T47D (cell line): Measurements from ENCODE around the gene CRELD2.

Experiments
- DNase-seq, 2 experiments: peaks; one replicate each; pipeline versions ENCODE4 v3.0.0 to v3.0.0-alpha.2; 2011 to 2012; ENCODE audit warnings: low read depth in 1 of 2, low spot score in 1 of 2
- JUND ChIP-seq: IDR thresholded peaks from 2 replicates; pipeline ENCODE4 v1.6.1; 2012; ENCODE audit warnings: low read depth
- in situ Hi-C: cut with HindIII; loops from 2 replicates; pipeline ENCODE4 v1.10.0; 2016; ENCODE audit warnings: low sequenced_read_pairs, low pct_unique_long_range_greater_than_20kb

Gene CRELD2

GRCh38 chr22:49909476-49910205 is 8.8 kb upstream of the CRELD2 start:
- in situ Hi-C loops: no loop called here
- DNase-seq: no peak
- TF ChIP-seq JUND: no peak

DNA sequence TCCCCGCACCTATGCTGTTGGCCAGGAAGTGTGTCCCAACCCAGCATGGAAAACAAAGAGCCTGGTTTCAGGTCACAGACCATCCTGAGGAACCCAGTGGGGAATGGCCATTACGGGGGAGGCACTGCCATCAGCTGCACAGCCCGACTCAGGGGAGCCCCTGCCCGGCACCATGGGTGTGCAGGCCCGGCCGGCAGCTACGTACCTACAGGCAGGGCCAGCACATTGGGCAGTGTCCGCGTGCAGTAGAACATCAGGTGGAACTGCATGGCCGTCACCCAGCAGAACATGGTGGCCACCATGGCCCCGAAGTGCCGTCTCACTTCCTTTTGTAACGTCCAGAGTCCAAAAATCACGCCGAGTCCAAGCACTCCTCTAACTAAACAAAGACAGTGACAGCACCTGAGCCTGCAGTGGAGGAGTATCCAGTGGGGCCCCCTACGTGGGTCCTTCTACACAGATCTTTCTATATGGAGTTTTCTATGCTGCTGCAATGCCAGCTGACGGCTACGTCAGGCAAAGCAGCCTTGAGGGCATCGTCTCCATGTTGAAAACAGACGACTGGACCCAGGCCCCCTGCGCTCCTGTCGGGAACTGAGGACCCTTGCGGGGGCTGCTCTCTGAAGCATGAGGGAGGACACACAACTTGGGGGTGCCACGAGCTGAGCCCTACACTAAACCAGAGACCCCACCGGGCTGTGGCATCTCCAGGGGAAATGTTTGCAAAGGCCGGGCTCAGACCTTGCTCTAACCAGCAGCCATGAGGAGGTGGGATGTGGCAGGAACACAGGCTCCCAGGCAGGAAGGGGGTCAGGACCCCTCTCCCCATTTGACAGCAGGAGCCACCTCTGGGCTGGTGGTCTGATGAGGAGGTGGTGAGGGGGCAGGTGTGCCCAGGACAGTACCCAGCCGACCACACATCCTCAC is 7.9 kb upstream of the CRELD2 start:
- in situ Hi-C loops: no loop called here
- DNase-seq: no peak
- no peak for TF ChIP-seq JUND

DNA sequence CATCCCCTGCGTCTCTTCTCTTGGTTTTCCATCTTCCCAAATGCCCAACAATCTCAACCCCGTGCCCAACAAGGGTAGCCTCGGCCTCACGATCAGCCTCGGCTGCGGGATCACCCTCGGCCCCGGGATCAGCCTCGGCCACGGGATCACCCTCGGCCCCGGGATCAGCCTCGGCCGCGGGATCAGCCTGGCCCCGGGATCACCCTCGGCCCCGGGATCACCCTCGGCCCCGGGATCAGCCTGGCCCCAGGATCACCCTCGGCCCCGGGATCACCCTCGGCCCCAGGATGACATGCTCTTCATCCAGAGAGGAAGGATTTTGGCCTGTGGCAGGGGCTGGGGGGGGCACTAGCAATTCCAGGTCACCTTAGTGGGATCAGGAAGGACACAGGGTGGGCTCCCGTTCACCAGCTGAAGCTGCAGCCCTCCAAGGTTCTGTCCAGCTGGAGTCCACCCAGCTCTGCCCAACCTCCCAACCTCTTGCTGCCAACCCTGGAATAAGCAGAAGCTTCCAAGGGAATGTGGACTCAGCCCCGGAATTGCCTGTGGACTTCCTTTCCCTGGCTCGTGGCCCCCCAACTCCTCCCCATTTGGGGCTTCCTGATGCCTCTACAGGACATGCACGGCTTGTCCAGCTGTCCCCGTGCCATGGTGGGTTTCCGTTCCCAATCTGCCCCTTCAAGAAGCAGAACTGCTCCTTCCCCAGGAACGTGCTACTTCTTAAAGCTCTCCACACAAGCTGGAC is 6.4 kb upstream of the CRELD2 start:
- no peak for TF ChIP-seq JUND
- in situ Hi-C loops: no loop called here

DNA sequence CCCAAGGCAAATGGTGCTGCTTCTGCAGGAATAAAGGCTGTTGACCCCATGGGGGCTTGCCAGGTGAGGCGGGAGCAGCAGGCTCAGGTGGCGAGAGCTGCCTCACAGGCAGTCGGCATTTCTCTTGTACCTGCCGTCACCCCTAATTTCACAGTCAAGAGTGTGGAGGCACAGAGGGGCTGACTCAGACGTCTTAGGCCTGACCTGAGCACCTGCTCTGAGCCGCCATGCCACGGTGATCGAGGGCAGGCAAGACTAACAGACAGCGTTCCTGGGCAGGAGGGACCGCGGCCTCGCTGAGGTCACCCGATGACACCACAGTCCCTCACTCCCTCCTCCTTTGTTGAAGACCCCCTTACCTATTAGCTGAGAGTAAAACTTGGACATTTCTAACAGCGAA is 5.4 kb upstream of the CRELD2 start:
- no peak for TF ChIP-seq JUND
- DNase-seq: no peak
- in situ Hi-C loops: no loop called here

More for the DNA sequence above, 6.4 kb upstream of the CRELD2 start:
- DNase-seq: no peak

GRCh38 chr22:49913446-49913845 is 5.0 kb upstream of the CRELD2 start:
- in situ Hi-C loops: no loop called here
- TF ChIP-seq JUND: no peak
- DNase-seq: no peak

GRCh38 chr22:49914256-49914655 is 4.2 kb upstream of the CRELD2 start:
- in situ Hi-C loops: no loop called here
- DNase-seq: no peak
- no peak for TF ChIP-seq JUND

DNA sequence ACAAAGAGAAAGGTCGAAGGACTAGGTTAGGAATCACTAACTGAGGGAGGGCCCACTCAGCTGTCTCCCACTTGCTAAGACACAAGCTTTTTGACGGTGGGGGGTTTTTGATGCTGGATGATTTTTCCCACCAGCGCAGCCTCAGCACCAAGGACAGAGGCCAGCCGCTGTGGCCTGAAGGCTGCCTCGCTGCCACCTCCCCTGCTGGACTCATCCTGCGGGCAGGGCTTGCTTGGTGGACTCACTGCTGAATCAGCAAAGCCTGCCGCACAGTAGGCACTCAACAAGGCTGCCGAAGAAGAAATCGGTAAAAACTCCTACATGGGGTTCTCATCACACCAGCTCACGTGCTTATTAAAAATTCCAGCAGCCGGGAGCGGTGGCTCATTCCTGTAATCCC is 2.8 kb upstream of the CRELD2 start:
- no peak for DNase-seq
- TF ChIP-seq JUND: no peak
- in situ Hi-C loops: no loop called here

- in situ Hi-C loops: no loop called here
- TF ChIP-seq JUND: no peak
- DNase-seq: no peak
Measured at GRCh38 chr22:49916831-49917230, 1.6 kb upstream of the CRELD2 start.

GRCh38 chr22:49918911-49919881 is 762 bp downstream of the CRELD2 start:
- in situ Hi-C loops: no loop called here
- no peak for DNase-seq
- no peak for TF ChIP-seq JUND

DNA sequence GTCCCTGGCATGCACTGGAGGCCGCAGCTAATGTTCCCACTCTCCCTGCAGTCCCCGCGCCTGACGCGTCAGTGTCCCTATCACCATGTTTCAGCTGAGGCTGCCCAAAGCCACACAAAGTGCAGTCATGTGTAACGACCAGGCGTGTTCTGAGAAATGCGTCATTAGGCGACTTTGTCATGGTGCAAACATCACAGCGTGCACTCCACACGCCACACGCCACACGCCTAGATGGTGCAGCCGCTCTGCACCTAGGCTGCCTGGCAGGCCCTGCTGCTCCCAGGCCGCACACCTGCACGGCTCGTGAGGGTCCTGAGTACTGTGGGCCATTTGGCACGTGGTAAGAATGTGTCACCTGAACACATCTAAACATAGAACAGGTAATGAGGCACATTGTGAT is 2.4 kb downstream of the CRELD2 start:
- in situ Hi-C loops: no loop called here
- no peak for TF ChIP-seq JUND
- no peak for DNase-seq

GRCh38 chr22:49921508-49922278 is 3.3 kb downstream of the CRELD2 start:
- in situ Hi-C loops: no loop called here
- no peak for DNase-seq
- TF ChIP-seq JUND: no peak

DNA sequence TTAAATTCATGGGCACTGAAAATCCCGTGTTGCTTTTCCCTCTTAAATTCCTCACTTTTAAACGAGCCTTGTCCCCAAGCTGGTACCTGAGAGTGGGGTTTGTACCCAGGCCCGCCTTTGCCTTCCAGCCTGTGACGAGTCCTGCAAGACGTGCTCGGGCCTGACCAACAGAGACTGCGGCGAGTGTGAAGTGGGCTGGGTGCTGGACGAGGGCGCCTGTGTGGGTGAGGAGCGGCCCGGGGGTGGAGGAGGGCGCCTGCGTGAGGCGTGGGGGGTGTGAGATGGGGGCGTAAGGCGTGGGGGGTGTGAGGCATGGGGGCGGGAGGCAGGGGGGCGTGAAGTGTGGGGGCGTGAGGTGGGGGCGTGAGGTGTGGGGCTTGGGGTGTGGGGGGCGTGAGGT is 4.0 kb downstream of the CRELD2 start:
- in situ Hi-C loops: no loop called here
- no peak for DNase-seq
- no peak for TF ChIP-seq JUND
